ENCODE data around the gene LATS2.

The LATS2 gene

DNA sequence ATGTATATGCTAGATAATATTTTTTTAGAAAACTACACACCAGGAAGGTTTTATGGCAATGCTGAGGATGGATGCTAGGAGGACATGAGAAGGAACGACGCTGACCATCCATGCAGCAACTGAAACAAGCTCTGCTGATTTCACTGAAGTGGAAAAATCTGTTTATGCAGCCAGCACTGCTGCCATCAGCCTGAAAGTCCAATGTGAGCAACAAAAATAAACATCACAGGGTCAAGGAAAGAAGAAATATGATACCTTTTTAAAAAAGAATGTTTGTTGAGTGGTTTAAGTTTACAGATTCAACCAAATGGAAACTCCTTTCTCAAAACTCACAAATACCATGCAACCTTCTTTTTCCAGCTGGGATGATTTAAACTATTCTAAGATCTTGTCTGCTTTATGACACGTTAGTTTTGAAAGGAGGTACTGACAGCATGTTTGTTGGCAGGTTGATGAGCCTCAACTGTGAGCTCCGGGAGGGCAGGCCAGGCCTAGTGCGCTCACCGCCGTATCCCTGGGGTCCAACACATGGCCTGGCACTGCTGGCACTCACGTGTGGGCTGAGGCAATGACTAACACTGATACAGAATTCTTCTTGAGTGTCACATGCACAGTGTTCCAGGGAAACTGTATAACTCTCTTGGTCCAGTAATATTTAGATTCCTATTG is 46.8 kb downstream of the LATS2 start:
- in situ Hi-C loops (cut with HindIII; ENCODE audit: low pct_unique_long_range_greater_than_20kb, low sequenced_read_pairs): no loop called here
- peak in 1 of 2 experiments; percentile 40 for DNase-seq (ENCODE audit: low read depth in 1 of 2, low spot score in 1 of 2)
- no peak for TF ChIP-seq JUND (IDR thresholded peaks at IDR 0.05; ENCODE audit: low read depth)

DNA sequence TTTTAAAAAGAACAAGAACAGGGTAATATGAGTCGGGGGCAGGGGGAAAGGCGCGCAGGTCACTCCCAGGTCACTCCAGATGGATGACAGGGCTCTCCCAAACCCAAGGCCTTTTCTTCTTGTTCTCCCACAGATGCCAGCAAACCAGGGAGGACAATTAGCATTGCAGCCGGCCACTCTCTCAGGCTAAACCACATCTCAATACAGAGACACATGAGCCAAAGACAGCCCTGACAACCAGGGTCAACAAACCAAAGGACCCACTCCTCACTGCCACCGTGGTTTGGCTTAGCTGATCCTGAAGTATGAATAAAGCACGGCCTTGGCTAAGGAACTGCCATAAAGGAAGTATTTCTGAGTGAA is 47.3 kb downstream of the LATS2 start:
- TF ChIP-seq JUND (IDR thresholded peaks at IDR 0.05; ENCODE audit: low read depth): no peak
- in situ Hi-C loops (cut with HindIII; ENCODE audit: low pct_unique_long_range_greater_than_20kb, low sequenced_read_pairs): no loop called here
- DNase-seq (ENCODE audit: low read depth in 1 of 2, low spot score in 1 of 2): no peak

DNA sequence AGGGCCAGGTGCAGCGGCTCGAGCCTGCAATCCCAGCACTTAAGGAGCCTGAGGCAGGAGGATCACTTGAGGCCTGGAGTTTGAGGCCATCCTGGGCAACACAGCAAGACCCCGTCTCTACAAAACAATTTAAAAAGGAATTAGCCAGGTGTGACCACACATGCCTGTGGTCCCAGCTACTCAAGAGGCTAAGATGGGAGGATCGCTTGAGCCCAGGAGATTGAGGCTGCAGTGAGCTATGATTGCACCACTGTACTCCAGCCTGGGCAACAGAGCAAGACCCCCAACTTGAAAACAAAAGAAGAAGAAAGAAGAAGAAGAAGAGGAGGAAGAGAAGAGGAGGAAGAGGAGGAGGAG is 47.7 kb downstream of the LATS2 start:
- in situ Hi-C loops (cut with HindIII; ENCODE audit: low pct_unique_long_range_greater_than_20kb, low sequenced_read_pairs): no loop called here
- no peak for TF ChIP-seq JUND (IDR thresholded peaks at IDR 0.05; ENCODE audit: low read depth)
- DNase-seq (ENCODE audit: low read depth in 1 of 2, low spot score in 1 of 2): no peak

DNA sequence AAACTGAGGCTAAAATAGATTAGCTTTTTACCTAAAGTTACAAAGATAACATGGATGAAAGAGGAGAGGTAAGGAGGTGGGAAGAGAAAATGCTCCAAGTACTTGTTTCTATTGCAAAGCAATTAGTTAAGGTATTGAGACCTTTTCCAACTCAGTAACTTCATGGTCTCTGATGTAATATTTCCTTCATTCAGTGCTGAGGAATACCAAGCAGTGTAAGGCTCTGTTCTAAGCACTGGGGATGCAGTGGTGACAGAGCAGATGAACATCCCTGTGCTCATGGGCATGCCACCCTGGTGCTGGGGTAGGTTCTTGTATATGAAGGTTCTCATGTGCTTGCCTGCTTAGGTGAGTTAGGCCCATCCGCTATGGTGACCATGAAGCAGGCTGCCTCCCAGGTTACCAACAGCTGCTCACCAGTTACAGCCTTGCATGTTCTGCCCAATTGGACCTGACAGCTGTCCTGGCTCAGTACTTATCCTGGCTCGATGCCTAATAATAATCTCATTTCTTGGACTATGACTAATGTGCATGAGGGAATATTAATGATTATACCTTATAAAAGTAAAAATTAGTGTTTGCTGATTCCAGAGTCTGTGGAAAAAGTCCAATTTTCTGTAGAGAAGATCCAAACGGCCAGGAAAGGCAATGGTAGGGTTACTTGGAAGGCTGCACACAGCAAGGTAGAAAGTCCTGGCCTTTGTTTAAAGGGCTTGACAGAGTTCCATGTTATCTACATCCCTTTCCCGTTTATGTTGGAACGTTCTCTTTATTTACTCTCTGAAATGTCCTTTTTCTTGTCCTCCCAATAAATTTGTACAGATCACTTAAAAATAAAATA is 48.3 kb downstream of the LATS2 start:
- in situ Hi-C loops (cut with HindIII; ENCODE audit: low pct_unique_long_range_greater_than_20kb, low sequenced_read_pairs): no loop called here
- TF ChIP-seq JUND (IDR thresholded peaks at IDR 0.05; ENCODE audit: low read depth): no peak
- DNase-seq (ENCODE audit: low read depth in 1 of 2, low spot score in 1 of 2): no peak

DNA sequence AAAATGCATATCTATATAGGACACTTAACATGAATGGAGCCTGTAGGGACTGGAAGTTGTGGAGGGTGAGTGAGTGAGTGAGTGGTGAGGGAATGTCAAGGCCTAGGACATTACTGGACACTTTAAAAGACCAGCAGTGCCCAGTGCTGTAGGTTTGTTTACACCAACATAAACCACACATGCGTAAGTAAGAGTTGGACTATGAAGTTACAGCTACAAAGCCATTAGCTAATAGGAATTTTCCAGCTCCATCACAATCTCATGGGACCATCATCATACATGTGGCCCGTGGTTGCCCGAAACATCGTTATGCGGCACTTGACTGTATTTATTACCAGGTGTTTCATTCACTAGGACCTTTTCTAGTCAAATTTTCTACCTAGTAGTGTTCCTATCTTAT is 49.2 kb downstream of the LATS2 start:
- in situ Hi-C loops (cut with HindIII; ENCODE audit: low pct_unique_long_range_greater_than_20kb, low sequenced_read_pairs): no loop called here
- no peak for TF ChIP-seq JUND (IDR thresholded peaks at IDR 0.05; ENCODE audit: low read depth)
- DNase-seq (ENCODE audit: low read depth in 1 of 2, low spot score in 1 of 2): no peak

DNA sequence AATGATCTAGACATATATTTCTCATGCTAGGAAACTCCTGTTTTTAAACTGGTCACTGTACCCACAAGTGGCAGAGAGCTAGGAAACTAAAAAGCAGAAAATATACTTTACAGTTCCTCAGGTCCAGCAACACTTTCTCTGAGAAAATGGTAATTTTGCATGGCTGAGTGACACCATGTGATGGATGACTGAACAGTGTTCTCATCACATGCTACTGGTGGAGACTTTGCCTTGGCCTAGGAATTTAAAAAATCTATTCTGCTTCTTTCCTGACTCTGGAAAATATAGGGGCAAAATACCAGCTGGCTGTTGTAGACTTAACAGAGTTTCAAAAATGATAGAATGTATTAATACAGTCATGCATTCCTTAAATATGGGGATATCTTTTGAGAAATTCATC is 50.0 kb downstream of the LATS2 start:
- no peak for TF ChIP-seq JUND (IDR thresholded peaks at IDR 0.05; ENCODE audit: low read depth)
- DNase-seq (ENCODE audit: low read depth in 1 of 2, low spot score in 1 of 2): no peak
- in situ Hi-C loops (cut with HindIII; ENCODE audit: low pct_unique_long_range_greater_than_20kb, low sequenced_read_pairs): no loop called here

DNA sequence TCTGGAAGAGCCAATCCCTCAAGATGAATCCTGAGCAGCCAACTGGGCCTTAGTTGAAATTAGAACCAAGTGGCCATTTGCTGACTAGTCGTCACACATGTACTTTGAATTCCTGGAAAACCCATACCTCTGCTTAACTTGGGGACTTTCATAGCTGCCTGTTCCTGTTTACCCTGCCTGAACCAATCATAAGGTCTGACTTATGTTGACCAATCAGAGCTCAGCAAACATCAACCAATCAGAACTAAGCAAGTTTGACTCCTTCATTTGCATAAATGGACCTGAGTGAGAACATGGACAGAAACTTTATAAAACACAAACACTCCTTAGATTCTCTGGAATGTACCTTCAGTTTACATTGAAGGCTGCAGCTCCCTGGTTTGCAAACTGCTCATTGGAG is 50.8 kb downstream of the LATS2 start:
- in situ Hi-C loops (cut with HindIII; ENCODE audit: low pct_unique_long_range_greater_than_20kb, low sequenced_read_pairs): no loop called here
- DNase-seq (ENCODE audit: low read depth in 1 of 2, low spot score in 1 of 2): peak in 1 of 2 experiments; percentile 57
- no peak for TF ChIP-seq JUND (IDR thresholded peaks at IDR 0.05; ENCODE audit: low read depth)

DNA sequence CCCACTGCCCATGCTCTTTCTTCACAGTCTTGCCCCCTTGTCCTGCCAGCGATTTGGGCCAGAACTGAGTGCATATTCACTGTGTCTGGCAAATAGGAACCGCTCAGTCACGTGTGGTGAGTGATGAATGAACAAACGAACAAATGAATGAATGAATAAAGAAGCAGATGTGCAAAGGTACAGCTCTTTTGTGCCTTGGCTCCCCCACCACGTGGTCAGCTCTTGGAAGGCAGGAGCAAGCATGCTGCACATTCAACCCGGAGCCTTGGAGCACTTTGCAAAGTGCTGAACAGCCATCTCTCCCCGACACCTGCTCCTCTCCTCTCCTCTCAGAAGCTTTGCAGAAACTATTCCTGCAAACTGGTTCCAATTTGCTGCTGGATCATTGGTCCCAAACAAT is 52.4 kb downstream of the LATS2 start:
- in situ Hi-C loops (cut with HindIII; ENCODE audit: low pct_unique_long_range_greater_than_20kb, low sequenced_read_pairs): no loop called here

DNA sequence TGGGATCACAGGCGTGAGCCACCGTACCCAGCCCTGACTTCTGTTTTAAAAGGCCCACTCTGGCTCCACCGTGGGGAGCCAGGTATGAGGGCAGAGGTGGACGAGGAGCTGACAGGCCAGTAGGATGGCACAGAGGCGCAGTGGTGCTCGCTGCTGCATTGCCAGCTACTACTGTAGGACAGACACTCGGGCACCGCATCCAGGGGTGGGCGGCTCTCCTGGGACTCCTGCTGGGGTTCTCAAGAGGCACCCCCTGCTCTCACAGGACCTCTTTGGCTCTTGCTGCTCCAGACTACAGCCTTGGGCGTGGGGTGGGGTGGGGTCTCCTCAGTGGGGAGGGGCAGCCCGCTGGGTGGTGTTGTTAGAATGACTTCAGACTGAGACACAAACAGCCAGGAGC is 53.4 kb downstream of the LATS2 start:
- in situ Hi-C loops (cut with HindIII; ENCODE audit: low pct_unique_long_range_greater_than_20kb, low sequenced_read_pairs): no loop called here
- no peak for TF ChIP-seq JUND (IDR thresholded peaks at IDR 0.05; ENCODE audit: low read depth)
- DNase-seq (ENCODE audit: low read depth in 1 of 2, low spot score in 1 of 2): no peak

More for the DNA sequence above, 52.4 kb downstream of the LATS2 start:
- TF ChIP-seq JUND (IDR thresholded peaks at IDR 0.05; ENCODE audit: low read depth): no peak
- DNase-seq (ENCODE audit: low read depth in 1 of 2, low spot score in 1 of 2): no peak

DNA sequence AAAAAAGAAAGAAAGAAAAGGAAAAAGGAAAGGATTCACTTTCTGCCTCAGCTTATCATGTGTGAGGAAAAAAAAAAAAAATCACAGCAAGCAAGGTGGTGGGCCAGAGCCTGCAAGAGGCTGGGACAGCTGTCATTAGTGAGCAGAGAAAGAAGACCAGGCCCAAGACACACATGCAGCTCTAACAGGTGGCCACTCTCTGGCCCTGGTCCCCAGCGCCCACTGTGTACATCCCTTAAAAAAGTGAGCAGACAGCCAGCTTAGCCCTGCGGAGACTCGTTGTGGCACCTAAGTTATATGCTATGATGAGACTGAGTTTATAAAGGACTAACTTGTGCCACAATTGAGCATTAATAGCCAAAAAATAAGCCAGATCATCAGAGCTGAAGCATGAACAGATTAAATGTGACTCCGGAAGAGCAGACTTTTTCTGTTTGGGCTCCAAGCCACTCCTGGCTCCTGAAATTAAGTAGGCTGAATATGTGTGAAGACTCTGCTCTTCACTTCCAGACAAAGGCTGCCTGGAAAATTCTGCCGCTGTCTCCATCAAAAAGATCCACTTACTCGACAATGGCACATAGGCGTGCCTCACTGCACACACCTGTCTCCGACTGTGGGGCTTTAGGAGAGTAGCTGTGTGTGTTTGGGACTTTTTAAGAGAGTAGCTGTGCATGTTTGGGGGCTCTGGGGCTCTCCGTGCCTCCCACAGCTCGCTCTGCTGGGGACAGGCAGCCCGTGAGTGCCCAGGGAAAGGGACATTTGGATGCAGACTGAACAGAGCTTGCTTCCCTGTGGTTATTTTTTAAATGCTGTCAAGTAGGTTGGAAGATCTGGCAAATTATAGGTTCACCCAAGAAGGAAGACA is 55.0 kb downstream of the LATS2 start:
- TF ChIP-seq JUND (IDR thresholded peaks at IDR 0.05; ENCODE audit: low read depth): no peak
- in situ Hi-C loops (cut with HindIII; ENCODE audit: low pct_unique_long_range_greater_than_20kb, low sequenced_read_pairs): no loop called here
- no peak for DNase-seq (ENCODE audit: low read depth in 1 of 2, low spot score in 1 of 2)

DNA sequence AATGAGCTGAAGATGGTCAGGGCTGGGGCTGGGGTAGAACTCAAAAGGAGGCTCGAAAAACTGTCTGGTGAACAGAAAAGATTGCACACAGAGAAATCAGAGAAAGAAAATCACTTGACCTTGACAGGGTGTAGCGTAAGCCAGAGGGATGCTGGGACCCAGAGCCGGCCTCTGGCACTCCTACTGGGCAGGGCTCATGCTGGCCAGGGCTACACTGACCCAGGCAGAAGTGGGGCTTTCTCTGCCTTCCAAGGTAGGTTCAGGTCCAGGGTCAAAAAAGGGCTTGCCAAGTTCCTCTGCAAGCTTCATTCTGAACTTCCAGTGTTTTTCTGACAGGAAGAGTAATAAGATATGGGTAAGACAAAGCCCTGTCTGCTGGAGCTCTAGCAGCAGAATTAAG is 56.2 kb downstream of the LATS2 start:
- no peak for DNase-seq (ENCODE audit: low read depth in 1 of 2, low spot score in 1 of 2)
- in situ Hi-C loops (cut with HindIII; ENCODE audit: low pct_unique_long_range_greater_than_20kb, low sequenced_read_pairs): no loop called here
- TF ChIP-seq JUND (IDR thresholded peaks at IDR 0.05; ENCODE audit: low read depth): no peak

DNA sequence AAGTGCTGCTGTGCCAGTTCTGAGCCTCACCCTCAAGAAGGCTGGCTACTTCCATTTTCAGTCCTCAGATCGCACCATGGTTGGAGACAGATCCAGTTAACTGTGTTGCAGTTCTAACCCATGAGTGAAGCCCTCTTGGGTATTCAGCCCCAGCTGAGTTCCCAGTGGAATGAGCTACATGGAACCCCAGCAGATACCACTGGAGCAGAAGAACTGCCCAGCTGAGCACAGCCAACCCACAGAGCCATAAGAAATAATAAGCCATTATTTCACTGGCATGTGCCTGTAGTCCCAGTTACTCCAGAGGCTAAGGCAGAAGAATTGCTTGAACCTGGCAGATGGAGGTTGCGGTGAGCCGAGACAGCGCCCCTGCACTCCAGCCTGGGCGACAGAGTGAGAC is 59.9 kb downstream of the LATS2 start:
- TF ChIP-seq JUND (IDR thresholded peaks at IDR 0.05; ENCODE audit: low read depth): no peak
- DNase-seq (ENCODE audit: low read depth in 1 of 2, low spot score in 1 of 2): no peak
- in situ Hi-C loops (cut with HindIII; ENCODE audit: low pct_unique_long_range_greater_than_20kb, low sequenced_read_pairs): no loop called here

DNA sequence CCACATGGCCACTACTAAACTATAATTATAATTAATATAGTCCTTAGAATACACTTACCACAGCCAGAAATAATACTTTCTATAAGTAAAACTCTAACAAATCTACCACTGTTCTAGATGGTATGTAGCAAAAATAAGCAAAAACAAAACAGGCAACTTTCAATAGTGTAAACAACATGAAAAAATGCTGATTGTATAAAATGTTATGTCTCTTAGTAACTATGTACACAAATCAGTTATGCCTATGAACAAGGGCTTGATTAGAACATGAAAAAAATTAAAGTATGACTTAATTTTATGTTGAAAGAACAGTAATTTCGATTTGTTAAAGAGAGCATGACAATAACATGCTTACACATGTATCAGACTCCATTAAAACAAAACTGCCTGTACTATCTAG is 60.7 kb downstream of the LATS2 start:
- DNase-seq (ENCODE audit: low read depth in 1 of 2, low spot score in 1 of 2): no peak
- in situ Hi-C loops (cut with HindIII; ENCODE audit: low pct_unique_long_range_greater_than_20kb, low sequenced_read_pairs): no loop called here
- TF ChIP-seq JUND (IDR thresholded peaks at IDR 0.05; ENCODE audit: low read depth): no peak

Measured in T47D (cell line).